Panc1 (cell line): ENCODE results near the gene BTBD9. TPM values are rescaled to one million over a fixed set of nuclear protein-coding genes. Genes with fewer than 3 reads are reported as not detected.

Experiments
- ATAC-seq: fragments of 200-7000 bp; cut with Tn5 transposase; 2 replicates; pipeline ENCODE4 v1.9.1; 2020; ENCODE audit warnings: mild to moderate bottlenecking, moderate library complexity
- BruUV-seq: library from RNA; stranded (reverse); fragments of 400-500 nt; replicated peaks from 2 replicates; lab custom pipeline; 2021; lab: Mats Ljungman, UMichigan
- CTCF ChIA-PET: fragments of 300-600 bp; sonication (Branson Sonifier 250); formaldehyde crosslinking; loops from one replicate; lab custom pipeline; 2022; ENCODE audit warnings: antibody characterized with exemption; lab: Charles Lee
- POLR2A ChIA-PET: fragments of 300-600 bp; sonication (Branson Sonifier 250); formaldehyde crosslinking; loops from one replicate; lab custom pipeline; 2022; ENCODE audit warnings: antibody characterized with exemption; lab: Charles Lee
- DNase-seq: peaks from one replicate; pipeline ENCODE4 v3.0.0-alpha.2; 2010; ENCODE audit warnings: low read depth, low spot score
- H3K27ac ChIP-seq: 2 replicates; pipeline ENCODE4 v1.5.1; 2011; ENCODE audit warnings: mild to moderate bottlenecking, low read length, inconsistent platforms
- H3K27me3 ChIP-seq: fragments of 200-500 bp; sonication (Bioruptor generic); 2 replicates; pipeline ENCODE4 v1.6.0; 2014; ENCODE audit warnings: low read length, inconsistent platforms; ENCODE audit not compliant: control insufficient read depth, insufficient read depth
- H3K36me3 ChIP-seq: fragments of 200-500 bp; sonication (Bioruptor generic); 2 replicates; pipeline ENCODE4 v1.5.1; 2014; ENCODE audit warnings: inconsistent platforms, mild to moderate bottlenecking, low read length, moderate library complexity; ENCODE audit not compliant: control insufficient read depth, insufficient read depth
- H3K4me1 ChIP-seq: 2 replicates; pipeline ENCODE4 v1.5.1; 2011; ENCODE audit warnings: inconsistent platforms, mild to moderate bottlenecking, low read length, moderate library complexity; ENCODE audit not compliant: control insufficient read depth, insufficient read depth
- H3K4me3 ChIP-seq, 2 experiments: 2 replicates each; pipeline ENCODE4 v1.5.1; 2011 to 2012; ENCODE audit warnings: low read depth in 2 of 2, low read length in 2 of 2, mild to moderate bottlenecking in 2 of 2, inconsistent platforms in 1 of 2, moderate library complexity in 1 of 2
- H3K9me3 ChIP-seq: fragments of 200-500 bp; sonication (Bioruptor generic); 2 replicates; pipeline ENCODE4 v1.5.1; 2014; ENCODE audit warnings: low read depth, mild to moderate bottlenecking, inconsistent platforms, low read length, moderate library complexity; ENCODE audit not compliant: control insufficient read depth, insufficient read depth
- CTCF ChIP-seq: fragments of 450-650 bp; IDR thresholded peaks from 2 replicates; pipeline ENCODE4 v1.5.1; 2017; ENCODE audit warnings: mild to moderate bottlenecking
- POLR2AphosphoS5 ChIP-seq: IDR thresholded peaks from 2 replicates; pipeline ENCODE4 v1.6.1; 2012; ENCODE audit warnings: mild to moderate bottlenecking, low read depth, low read length, moderate library complexity
- REST ChIP-seq, 2 experiments: IDR thresholded peaks; 2 replicates each; pipeline ENCODE4 v1.6.1; 2011 to 2012; ENCODE audit warnings: low read depth in 2 of 2, control low read depth in 1 of 2, low read length in 1 of 2, mild to moderate bottlenecking in 1 of 2, moderate library complexity in 1 of 2; ENCODE audit not compliant: insufficient read depth in 1 of 2
- SIN3A ChIP-seq: IDR thresholded peaks from 2 replicates; pipeline ENCODE4 v1.6.1; 2012; ENCODE audit warnings: low read depth, mild to moderate bottlenecking, low read length, moderate library complexity, borderline replicate concordance; ENCODE audit not compliant: insufficient read depth
- TCF7L2 ChIP-seq: IDR thresholded peaks from 2 replicates; pipeline ENCODE4 v1.6.1; 2011; ENCODE audit warnings: mild to moderate bottlenecking, low read depth, low read length, inconsistent platforms
- in situ Hi-C: cut with HindIII; loops from 2 replicates; pipeline ENCODE4 v1.10.0; 2016; ENCODE audit warnings: low sequenced_read_pairs, low pct_unique_long_range_greater_than_20kb
- intact Hi-C: fragments of 100-400 bp; cut with micrococcal nuclease; formaldehyde crosslinking; loops from one replicate; pipeline ENCODE4 v1.10.0; 2022; ENCODE audit not compliant: unreplicated experiment
- total RNA-seq: library from RNA; stranded (reverse); gene quantifications from one replicate; pipeline ENCODE4 v1.2.1, GENCODE V29; 2021; ENCODE audit not compliant: unreplicated experiment

BTBD9 gene
- total RNA-seq, 1 experiment from 2014 or later: 12.8 TPM

DNA sequence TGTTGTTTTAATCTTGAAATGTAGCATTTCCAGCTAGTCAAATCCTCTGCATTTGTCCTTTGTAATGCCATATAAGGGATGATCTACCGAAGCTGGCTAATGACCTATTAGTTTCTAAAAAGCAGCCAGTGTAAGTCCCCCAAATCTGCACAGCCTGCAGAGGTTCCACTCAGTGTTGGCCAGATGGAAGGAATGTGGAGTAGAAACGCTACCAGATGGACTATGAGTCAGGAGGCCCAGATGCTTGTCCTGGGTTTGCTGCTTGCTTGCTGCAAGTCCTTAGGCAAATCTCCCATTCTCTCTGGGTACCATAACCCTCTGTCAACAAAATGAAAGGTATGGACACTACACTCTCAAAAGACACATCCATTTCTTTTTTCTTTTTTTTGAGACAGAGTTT is 149.8 kb downstream of the BTBD9 start:
- no peaks in the 10 kb centered on the region for H3K4me1 ChIP-seq
- in situ Hi-C loops: no loop called here
- no peaks in the 10 kb centered on the region for H3K27me3 ChIP-seq
- DNase-seq: no peak
- BruUV-seq: no TSS peak
- no peaks in the 10 kb centered on the region for H3K36me3 ChIP-seq
- TF ChIP-seq POLR2AphosphoS5 (no peak), SIN3A (no peak), CTCF (no peak), TCF7L2 (no peak), REST (IDR thresholded peaks at IDR 0.05; ENCODE audit: insufficient read depth in 1 of 2, low read depth in 2 of 2, low read length in 1 of 2) (no peak)
- H3K4me3 ChIP-seq: no peak overlapping the region
- ChIA-PET POLR2A (no interaction called here), CTCF (no interaction called here)
- ATAC-seq: no peak
- no peaks in the 10 kb centered on the region for H3K9me3 ChIP-seq
- intact Hi-C loops: loop anchor here (5.0 to 10.0 kb wide), 3 partner anchors 308 to 925 kb away; no protein-coding TSS in a partner anchor
- H3K27ac ChIP-seq: no peak overlapping the region

DNA sequence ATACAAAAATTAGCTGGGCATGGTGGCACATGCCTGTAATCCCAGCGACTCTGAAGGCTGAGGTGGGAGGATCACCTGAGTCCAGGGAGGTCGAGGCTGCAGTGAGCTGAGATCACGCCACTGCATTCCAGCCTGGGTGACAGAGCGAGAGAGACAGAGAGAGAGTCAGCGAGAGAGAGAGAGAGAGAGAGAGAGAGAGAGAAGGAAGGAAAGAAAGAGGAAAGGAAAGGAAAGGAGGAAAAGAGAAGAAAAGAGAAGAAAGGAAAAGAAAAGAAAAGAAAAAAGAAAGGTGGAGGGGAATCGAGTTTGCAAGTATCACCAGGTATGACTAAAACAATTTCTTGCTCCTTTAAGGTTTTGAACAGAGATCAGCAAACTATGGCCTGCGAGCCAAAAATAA is 152.3 kb downstream of the BTBD9 start:
- Histone ChIP-seq H3K36me3 (no peaks in the 10 kb centered on the region), H3K4me3 (no peak overlapping the region), H3K27ac (no peak overlapping the region), H3K9me3 (no peaks in the 10 kb centered on the region), H3K4me1 (no peaks in the 10 kb centered on the region), H3K27me3 (no peaks in the 10 kb centered on the region)
- ATAC-seq (no peak), DNase-seq (no peak)
- intact Hi-C loops (no loop called here), in situ Hi-C loops (no loop called here)
- BruUV-seq: no TSS peak
- CTCF ChIA-PET: no interaction called here
- no peak for TF ChIP-seq REST (IDR thresholded peaks at IDR 0.05; ENCODE audit: insufficient read depth in 1 of 2, low read depth in 2 of 2, low read length in 1 of 2)
- no peak for TF ChIP-seq TCF7L2
- no peak for TF ChIP-seq CTCF
- TF ChIP-seq SIN3A: no peak
- TF ChIP-seq POLR2AphosphoS5: no peak
- POLR2A ChIA-PET: no interaction called here
